HEK293 (cell line): Measurements from ENCODE around the gene TLE5.
A peak's percentile ranks its signal among the peaks of the same experiment; 100 is the strongest.

Experiments used
- CTCF ChIA-PET: fragments of 350-600 bp; formaldehyde crosslinking; extraction: SDS; loops from one replicate; lab custom pipeline; 2021; ENCODE audit warnings: antibody characterized with exemption; lab: Yijun Ruan, JAX
- POLR2A ChIA-PET: fragments of 300-600 bp; formaldehyde crosslinking; extraction: SDS; loops from one replicate; lab custom pipeline; 2020; ENCODE audit warnings: antibody characterized with exemption, inconsistent platforms; lab: Yijun Ruan, JAX
- H3K27ac ChIP-seq: fragments of 200-500 bp; sonication (Bioruptor generic); 2 replicates; pipeline ENCODE4 v1.5.1; 2014; ENCODE audit warnings: low read depth, low read length, control low read depth, inconsistent platforms; ENCODE audit errors: extremely low read depth
- H3K36me3 ChIP-seq, 2 experiments: fragments of 200-500 bp in 1 of 2; sonication (Bioruptor generic) in 1 of 2; 1 replicate in 1 of 2; 2 replicates in 1 of 2; pipeline ENCODE4 v1.5.1; 2014 to 2017; ENCODE audit warnings: inconsistent platforms in 2 of 2, low read length in 2 of 2; ENCODE audit not compliant: control insufficient read depth in 2 of 2, insufficient read depth in 1 of 2
- H3K4me1 ChIP-seq: fragments of 200-500 bp; sonication (Bioruptor generic); 2 replicates; pipeline ENCODE4 v1.5.1; 2014; ENCODE audit warnings: mild to moderate bottlenecking, low read length, inconsistent platforms; ENCODE audit not compliant: control insufficient read depth, insufficient read depth
- H3K4me3 ChIP-seq: 2 replicates; pipeline ENCODE4 v1.5.1; 2011; ENCODE audit warnings: low read depth, mild to moderate bottlenecking, control low read depth, low read length, moderate library complexity
- H3K9me3 ChIP-seq: fragments of 200-500 bp; sonication (Bioruptor generic); 2 replicates; pipeline ENCODE4 v1.5.1; 2014; ENCODE audit warnings: low read depth, low read length, inconsistent platforms; ENCODE audit not compliant: control insufficient read depth, insufficient read depth
- EGR2 ChIP-seq: fragments of 450-650 bp; formaldehyde crosslinking; IDR thresholded peaks from 2 replicates; pipeline ENCODE4 v1.5.1; 2016; ENCODE audit warnings: low read depth, missing biosample characterization, missing genetic modification characterization
- GLIS1 ChIP-seq: fragments of 450-650 bp; formaldehyde crosslinking; IDR thresholded peaks from 2 replicates; pipeline ENCODE4 v1.5.1; 2016; ENCODE audit warnings: missing biosample characterization, missing genetic modification characterization
- HOXD13 ChIP-seq: sonication (generic); formaldehyde crosslinking; IDR thresholded peaks from 2 replicates; pipeline ENCODE4 v1.8.0; 2022; ENCODE audit warnings: missing genetic modification reagents, borderline replicate concordance
- KLF17 ChIP-seq: fragments of 450-650 bp; formaldehyde crosslinking; IDR thresholded peaks from 2 replicates; pipeline ENCODE4 v1.5.1; 2016; ENCODE audit warnings: missing biosample characterization, missing genetic modification characterization
- MEIS1 ChIP-seq: sonication (generic); formaldehyde crosslinking; IDR thresholded peaks from 2 replicates; pipeline ENCODE4 v1.8.1; 2022; ENCODE audit warnings: missing genetic modification reagents, mild to moderate bottlenecking, borderline replicate concordance
- ZBTB1 ChIP-seq: fragments of 450-650 bp; formaldehyde crosslinking; IDR thresholded peaks from 2 replicates; pipeline ENCODE4 v1.5.1; 2016; ENCODE audit warnings: missing biosample characterization, missing genetic modification characterization
- ZBTB6 ChIP-seq: fragments of 450-650 bp; formaldehyde crosslinking; IDR thresholded peaks from 2 replicates; pipeline ENCODE4 v1.5.1; 2017; ENCODE audit warnings: missing biosample characterization, missing genetic modification characterization
- ZBTB8A ChIP-seq: fragments of 450-650 bp; formaldehyde crosslinking; IDR thresholded peaks from 2 replicates; pipeline ENCODE4 v1.5.1; 2016; ENCODE audit warnings: missing biosample characterization, missing genetic modification characterization
- ZFHX2 ChIP-seq: fragments of 450-650 bp; formaldehyde crosslinking; conservative IDR thresholded peaks from 2 replicates; pipeline ENCODE4 v1.5.1; 2016; ENCODE audit warnings: missing biosample characterization, missing genetic modification characterization
- ZFP3 ChIP-seq: fragments of 450-650 bp; formaldehyde crosslinking; IDR thresholded peaks from 2 replicates; pipeline ENCODE4 v1.5.1; 2016; ENCODE audit warnings: low read depth, missing biosample characterization, missing genetic modification characterization
- ZNF132 ChIP-seq: fragments of 450-650 bp; formaldehyde crosslinking; IDR thresholded peaks from 2 replicates; pipeline ENCODE4 v1.5.1; 2017; ENCODE audit warnings: missing biosample characterization, missing genetic modification characterization, borderline replicate concordance
- ZNF2 ChIP-seq: fragments of 450-650 bp; formaldehyde crosslinking; IDR thresholded peaks from 2 replicates; pipeline ENCODE4 v1.5.1; 2016; ENCODE audit warnings: missing biosample characterization, missing genetic modification characterization
- ZNF354C ChIP-seq: fragments of 450-650 bp; formaldehyde crosslinking; IDR thresholded peaks from 2 replicates; pipeline ENCODE4 v1.5.1; 2016; ENCODE audit warnings: missing biosample characterization, missing genetic modification characterization, low read depth, borderline replicate concordance
- ZNF37A ChIP-seq: fragments of 450-650 bp; IDR thresholded peaks from 2 replicates; pipeline ENCODE4 v1.5.1; 2018; ENCODE audit warnings: missing biosample characterization, missing genetic modification characterization
- ZNF404 ChIP-seq: fragments of 450-650 bp; formaldehyde crosslinking; IDR thresholded peaks from 2 replicates; pipeline ENCODE4 v1.5.1; 2017; ENCODE audit warnings: missing biosample characterization, missing genetic modification characterization
- ZNF449 ChIP-seq: fragments of 450-650 bp; formaldehyde crosslinking; IDR thresholded peaks from 2 replicates; pipeline ENCODE4 v1.5.1; 2017; ENCODE audit warnings: missing biosample characterization, mild to moderate bottlenecking, missing genetic modification characterization, moderate library complexity
- ZNF48 ChIP-seq: fragments of 450-650 bp; formaldehyde crosslinking; IDR thresholded peaks from 2 replicates; pipeline ENCODE4 v1.5.1; 2016; ENCODE audit warnings: missing biosample characterization, missing genetic modification characterization
- ZNF488 ChIP-seq: fragments of 450-650 bp; formaldehyde crosslinking; IDR thresholded peaks from 2 replicates; pipeline ENCODE4 v1.5.1; 2016; ENCODE audit warnings: missing biosample characterization, missing genetic modification characterization
- ZNF549 ChIP-seq: fragments of 450-650 bp; IDR thresholded peaks from 2 replicates; pipeline ENCODE4 v1.5.1; 2018; ENCODE audit warnings: missing biosample characterization, missing genetic modification characterization, mild to moderate bottlenecking, inconsistent platforms, moderate library complexity
- ZNF580 ChIP-seq: fragments of 450-650 bp; formaldehyde crosslinking; IDR thresholded peaks from 2 replicates; pipeline ENCODE4 v1.5.1; 2016; ENCODE audit warnings: missing biosample characterization, missing genetic modification characterization
- ZNF596 ChIP-seq: fragments of 450-650 bp; IDR thresholded peaks from 2 replicates; pipeline ENCODE4 v1.5.0; 2018; ENCODE audit warnings: missing biosample characterization, mild to moderate bottlenecking, missing genetic modification characterization, moderate library complexity
- ZNF626 ChIP-seq: fragments of 450-650 bp; sonication (Bioruptor Pico); formaldehyde crosslinking; IDR thresholded peaks from 2 replicates; pipeline ENCODE4 v1.5.1; 2018; ENCODE audit warnings: missing biosample characterization, missing genetic modification characterization, inconsistent platforms
- ZNF660 ChIP-seq: fragments of 450-650 bp; IDR thresholded peaks from 2 replicates; pipeline ENCODE4 v1.5.1; 2018; ENCODE audit warnings: missing biosample characterization, mild to moderate bottlenecking, missing genetic modification characterization
- ZSCAN18 ChIP-seq: fragments of 450-650 bp; formaldehyde crosslinking; IDR thresholded peaks from 2 replicates; pipeline ENCODE4 v1.5.1; 2016; ENCODE audit warnings: missing biosample characterization, missing genetic modification characterization
- ZSCAN23 ChIP-seq: fragments of 450-650 bp; formaldehyde crosslinking; IDR thresholded peaks from 2 replicates; pipeline ENCODE4 v1.5.1; 2016; ENCODE audit warnings: missing biosample characterization, missing genetic modification characterization

TLE5 gene

GRCh38 chr19:3065675-3066357 is 3.5 kb upstream of the TLE5 start (continued):
- no peak for TF ChIP-seq ZNF449 (tag by site-specific recombination)
- no peak for TF ChIP-seq ZSCAN23 (tag by site-specific recombination)
- TF ChIP-seq ZFHX2 (tag by site-specific recombination): peak; percentile 31; the same call in 1 of the 2 replicates
- no peak for TF ChIP-seq ZNF132
- TF ChIP-seq ZNF2 (tag by site-specific recombination): no peak
- peak; percentile 94; the same call in 1 of the 2 replicates for TF ChIP-seq ZNF660 (tag by site-specific recombination)
- no peak for TF ChIP-seq MEIS1 (CRISPR knock-in tag)
- peak; percentile 45; the same call in 1 of the 2 replicates for TF ChIP-seq EGR2
- peak; percentile 49; the same call in 1 of the 2 replicates for TF ChIP-seq ZBTB8A (tag by site-specific recombination)
- 0 out of 2 replicates have a peak, but pooled peaks have one; percentile 30 for TF ChIP-seq GLIS1 (tag by site-specific recombination)
- TF ChIP-seq ZBTB1 (tag by site-specific recombination): no peak
- TF ChIP-seq ZNF48 (tag by site-specific recombination): no peak
- no peak for TF ChIP-seq ZNF37A (tag by site-specific recombination)
- no peak for TF ChIP-seq KLF17 (tag by site-specific recombination)
- TF ChIP-seq ZNF580 (tag by site-specific recombination): no peak

- H3K4me3 ChIP-seq: no peak overlapping the region
- ChIA-PET CTCF (interaction anchor here (2.4 kb wide), 1 partner anchor 11 kb away, joined by 12 read pairs; no protein-coding TSS in a partner anchor), POLR2A (no interaction called here)
- TF ChIP-seq HOXD13: no peak
- TF ChIP-seq ZNF354C (tag by site-specific recombination): no peak
- no peak for TF ChIP-seq ZNF596 (tag by site-specific recombination)
- no peak for TF ChIP-seq ZNF488
- no peak for TF ChIP-seq ZNF626 (tag by site-specific recombination)
- no peak for TF ChIP-seq ZBTB6
- no peak for TF ChIP-seq ZNF549
- TF ChIP-seq ZFP3 (tag by site-specific recombination): no peak
- TF ChIP-seq ZNF404 (tag by site-specific recombination): no peak
- no peak for TF ChIP-seq ZSCAN18 (tag by site-specific recombination)
- no peak overlapping the region for H3K27ac ChIP-seq
- H3K4me1 ChIP-seq: peaks cover 3% of the 10 kb centered on the region
- H3K36me3 ChIP-seq: peaks cover 7 to 16% of the 10 kb centered on the region in 2 experiments
- no peaks in the 10 kb centered on the region for H3K9me3 ChIP-seq
Measured at GRCh38 chr19:3064011-3064330, 1.7 kb upstream of the TLE5 start.
